ENCODE results near the gene MRPL20. TPM values are rescaled to one million over a fixed set of nuclear protein-coding genes. Genes with fewer than 3 reads are reported as not detected.

Gene MRPL20
- total and polyA plus RNA-seq, 9 of the 15 experiments (the other 6 are each of a cell fraction or from before 2014, with no cell fraction given): 180 to 671 (median 229) TPM

- TF ChIP-seq SFPQ (IDR thresholded peaks at IDR 0.05; ENCODE audit: low read depth, low read length) (peak; percentile 57; the same call in 1 of the 2 replicates), CREB3L1 (IDR thresholded peaks at IDR 0.05; ENCODE audit: borderline replicate concordance, low read depth) (no peak), FIP1L1 (IDR thresholded peaks at IDR 0.05; ENCODE audit: low read depth, low read length, poor library complexity, severe bottlenecking) (peak; percentile 53), BRCA1 (IDR thresholded peaks at IDR 0.05) (no peak), BRCA1 (CRISPR knock-in tag; IDR thresholded peaks at IDR 0.05) (no peak), KAT2B (IDR thresholded peaks at IDR 0.05; ENCODE audit: low read depth, low read length) (no peak), NFE2 (IDR thresholded peaks at IDR 0.05; ENCODE audit: low read depth) (no peak), ZNF41 (CRISPR knock-in tag; conservative IDR thresholded peaks at IDR 0.05) (no peak), ZNF583 (CRISPR knock-in tag; IDR thresholded peaks at IDR 0.05) (no peak), ZNF253 (CRISPR knock-in tag; conservative IDR thresholded peaks at IDR 0.05) (no peak), RBM34 (IDR thresholded peaks at IDR 0.05; ENCODE audit: borderline replicate concordance, insufficient read depth, low read length) (no peak), CBX1 (IDR thresholded peaks at IDR 0.05; ENCODE audit: low read depth) (peak; percentile 3; the same call in 1 of the 2 replicates), PTRF (tag; IDR thresholded peaks at IDR 0.05) (no peak), PBX2 (CRISPR knock-in tag; IDR thresholded peaks at IDR 0.05; ENCODE audit: low read depth) (no peak), PBX2 (tag; conservative IDR thresholded peaks at IDR 0.05; ENCODE audit: low read depth) (no peak), TRIM24 (IDR thresholded peaks at IDR 0.05) (no peak), ZNF444 (CRISPR knock-in tag; IDR thresholded peaks at IDR 0.05) (no peak), CBX8 (IDR thresholded peaks at IDR 0.05; ENCODE audit: borderline replicate concordance, extremely low read depth, low read depth, low read length, poor library complexity, severe bottlenecking) (no peak), PHF21A (IDR thresholded peaks at IDR 0.05; ENCODE audit: borderline replicate concordance, low read depth) (no peak), SMAD1 (IDR thresholded peaks at IDR 0.05; ENCODE audit: low read depth, low read length, partially characterized antibody) (no peak), GATAD2A (IDR thresholded peaks at IDR 0.05) (no peak), SMAD3 (CRISPR knock-in tag; conservative IDR thresholded peaks at IDR 0.05) (no peak)
Observed at GRCh38 chr1:1354271-1355247, 52.5 kb downstream of the MRPL20 start (continued).
